Duodenal mucosa (tissue), 2 donors: ENCODE measurements around the gene RIN3.

ENCODE experiments used
- H3K27ac ChIP-seq: one replicate; pipeline ENCODE4 v1.7.0; 2013; ENCODE audit warnings: low read depth, low read length
- H3K27me3 ChIP-seq, 2 donors: one replicate each; pipeline ENCODE4 v1.7.0; 2013; ENCODE audit warnings: low read length in 2 of 2, control low read depth in 1 of 2; ENCODE audit not compliant: insufficient read depth in 2 of 2, control insufficient read depth in 1 of 2
- H3K36me3 ChIP-seq, 2 donors: one replicate each; pipeline ENCODE4 v1.7.0; 2013; ENCODE audit warnings: low read length in 2 of 2, control low read depth in 1 of 2; ENCODE audit not compliant: insufficient read depth in 2 of 2, control insufficient read depth in 1 of 2
- H3K4me1 ChIP-seq, 2 donors: one replicate each; pipeline ENCODE4 v1.7.0; 2013; ENCODE audit warnings: low read length in 2 of 2, control low read depth in 1 of 2; ENCODE audit not compliant: insufficient read depth in 2 of 2, control insufficient read depth in 1 of 2
- H3K4me3 ChIP-seq, 2 donors: one replicate each; pipeline ENCODE4 v1.7.0; 2013; ENCODE audit warnings: low read length in 2 of 2, low read depth in 1 of 2
- H3K9ac ChIP-seq, 2 donors: one replicate each; pipeline ENCODE4 v1.7.0; 2013; ENCODE audit warnings: low read length in 2 of 2, low read depth in 1 of 2
- H3K9me3 ChIP-seq, 2 donors: one replicate each; pipeline ENCODE4 v1.7.0; 2013; ENCODE audit warnings: low read length in 2 of 2, control low read depth in 1 of 2; ENCODE audit not compliant: control insufficient read depth in 1 of 2

RIN3 gene

GRCh38 chr14:92644171-92644969, 130.8 kb downstream of the RIN3 start:
- peaks cover 6% of the 10 kb centered on the region in 2 donors for H3K9me3 ChIP-seq
- H3K27me3 ChIP-seq = no peaks in the 10 kb centered on the region
- H3K9ac ChIP-seq = no peak overlapping the region
- H3K4me1 ChIP-seq = peaks cover 13 to 20% of the 10 kb centered on the region in 2 donors
- no peak overlapping the region for H3K4me3 ChIP-seq
- H3K27ac ChIP-seq = no peak overlapping the region
- H3K36me3 ChIP-seq = peaks cover 5 to 24% of the 10 kb centered on the region in 2 donors

- Histone ChIP-seq H3K27me3 (no peaks in the 10 kb centered on the region), H3K9me3 (peaks cover 6% of the 10 kb centered on the region in 2 donors), H3K36me3 (peaks cover 5 to 24% of the 10 kb centered on the region in 2 donors), H3K27ac (no peak overlapping the region), H3K4me3 (no peak overlapping the region), H3K4me1 (peaks cover 13 to 20% of the 10 kb centered on the region in 2 donors), H3K9ac (no peak overlapping the region)
These were observed 131.5 kb downstream of the RIN3 start for GRCh38 chr14:92644970-92645515.

DNA sequence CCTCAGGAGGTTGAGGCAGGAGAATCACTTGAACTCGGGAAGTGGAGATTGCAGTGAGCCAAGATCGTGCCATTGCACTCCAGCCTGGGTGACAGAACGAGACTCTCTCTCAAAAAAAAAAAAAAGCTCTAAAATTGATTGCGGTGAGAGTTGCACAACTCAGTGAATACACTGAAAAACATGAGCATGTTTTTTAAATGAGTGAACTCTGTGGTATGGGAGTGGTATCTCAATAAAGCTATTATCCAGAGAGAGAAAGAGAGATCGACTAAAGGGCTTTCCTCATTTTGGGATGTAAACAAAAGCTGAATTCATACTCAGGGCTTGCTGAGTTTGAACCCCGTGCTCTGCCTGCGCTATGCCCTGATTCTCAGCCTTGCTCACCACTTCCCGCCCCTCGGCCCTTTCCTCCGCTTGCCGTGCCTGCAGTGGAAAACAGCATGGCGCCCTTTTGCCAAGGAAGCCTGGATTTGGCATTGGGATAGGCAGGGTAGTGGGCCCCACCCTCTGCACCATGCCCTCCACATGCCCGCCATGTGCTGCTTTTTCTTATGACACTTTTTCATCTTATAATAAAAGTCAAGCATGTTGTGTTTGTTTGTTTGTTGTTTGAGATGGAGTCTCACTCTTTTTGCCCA, 132.4 kb downstream of the RIN3 start:
- Histone ChIP-seq H3K4me1 (peaks cover 22 to 29% of the 10 kb centered on the region in 2 donors), H3K27ac (no peak overlapping the region), H3K9ac (no peak overlapping the region), H3K36me3 (peaks cover 5 to 28% of the 10 kb centered on the region in 2 donors), H3K9me3 (peaks cover 6% of the 10 kb centered on the region in 2 donors), H3K27me3 (no peaks in the 10 kb centered on the region), H3K4me3 (no peak overlapping the region)

DNA sequence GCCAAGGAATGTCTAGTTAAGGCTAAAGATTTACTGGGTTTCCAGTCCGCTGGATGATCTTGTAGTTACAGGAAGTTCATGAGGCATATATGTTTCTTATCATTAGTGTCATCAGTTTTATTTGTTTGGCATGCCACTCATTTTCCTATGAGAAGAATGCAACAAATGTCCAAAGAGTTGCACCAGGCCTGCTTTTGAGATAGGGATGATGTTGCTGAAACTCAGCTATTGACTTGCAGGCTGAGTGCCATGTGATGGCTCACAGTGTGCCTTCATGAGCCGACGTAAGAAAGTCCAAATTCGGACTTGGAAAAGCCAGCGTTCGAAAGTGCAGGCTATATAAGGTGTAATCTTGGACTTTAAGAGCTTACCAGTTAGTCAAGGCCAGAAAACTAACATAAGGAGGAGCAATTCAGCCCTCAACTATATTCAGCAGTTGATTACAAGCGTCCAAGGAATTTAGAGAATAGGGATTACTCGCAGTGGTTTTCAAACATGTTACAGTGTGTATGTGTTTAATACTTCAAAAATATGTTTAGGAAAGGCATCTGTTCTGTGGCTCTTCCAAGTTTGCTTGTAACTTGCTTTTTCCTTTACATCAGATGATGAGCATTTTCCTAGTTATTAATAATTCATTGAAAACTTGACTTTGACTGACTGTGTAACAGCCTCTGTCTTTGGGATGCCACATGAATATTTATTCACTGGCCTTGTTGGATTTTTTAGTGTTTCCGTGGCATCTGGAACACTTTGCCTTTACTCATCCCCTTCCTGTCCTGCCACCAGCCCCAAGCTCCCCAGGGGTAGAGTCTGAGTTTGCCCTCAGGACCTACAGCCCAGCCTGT, 133.6 kb downstream of the RIN3 start:
- Histone ChIP-seq H3K36me3 (peaks cover 5 to 24% of the 10 kb centered on the region in 2 donors), H3K27ac (peak overlapping the region; percentile 65)

GRCh38 chr14:92647797-92648279, 134.3 kb downstream of the RIN3 start:
- Histone ChIP-seq H3K4me3 (no peak overlapping the region), H3K4me1 (peaks cover 24 to 31% of the 10 kb centered on the region in 2 donors)

More for the DNA sequence above, 133.6 kb downstream of the RIN3 start:
- Histone ChIP-seq H3K4me3 (no peak overlapping the region), H3K27me3 (no peaks in the 10 kb centered on the region), H3K4me1 (peaks cover 24 to 31% of the 10 kb centered on the region in 2 donors), H3K9ac (no peak overlapping the region), H3K9me3 (peaks cover 6% of the 10 kb centered on the region in 2 donors)

GRCh38 chr14:92649066-92649465, 135.5 kb downstream of the RIN3 start:
- Histone ChIP-seq H3K9me3 (peaks cover 6% of the 10 kb centered on the region in 2 donors), H3K4me1 (peaks cover 24 to 31% of the 10 kb centered on the region in 2 donors), H3K4me3 (no peak overlapping the region), H3K27me3 (no peaks in the 10 kb centered on the region), H3K27ac (no peak overlapping the region), H3K9ac (no peak overlapping the region), H3K36me3 (peaks cover 6 to 23% of the 10 kb centered on the region in 2 donors)

More at GRCh38 chr14:92647797-92648279, 134.3 kb downstream of the RIN3 start:
- no peaks in the 10 kb centered on the region for H3K27me3 ChIP-seq
- peak overlapping the region; percentile 65 for H3K27ac ChIP-seq
- no peak overlapping the region for H3K9ac ChIP-seq
- peaks cover 6% of the 10 kb centered on the region in 2 donors for H3K9me3 ChIP-seq
- peaks cover 8 to 26% of the 10 kb centered on the region in 2 donors for H3K36me3 ChIP-seq

GRCh38 chr14:92649934-92650545, 136.5 kb downstream of the RIN3 start:
- Histone ChIP-seq H3K4me1 (peaks cover 24 to 31% of the 10 kb centered on the region in 2 donors), H3K27ac (peak overlapping the region; percentile 69), H3K9me3 (peaks cover 4% of the 10 kb centered on the region in 2 donors), H3K27me3 (no peaks in the 10 kb centered on the region), H3K36me3 (peaks cover 3 to 15% of the 10 kb centered on the region in 2 donors), H3K9ac (no peak overlapping the region), H3K4me3 (no peak overlapping the region)

DNA sequence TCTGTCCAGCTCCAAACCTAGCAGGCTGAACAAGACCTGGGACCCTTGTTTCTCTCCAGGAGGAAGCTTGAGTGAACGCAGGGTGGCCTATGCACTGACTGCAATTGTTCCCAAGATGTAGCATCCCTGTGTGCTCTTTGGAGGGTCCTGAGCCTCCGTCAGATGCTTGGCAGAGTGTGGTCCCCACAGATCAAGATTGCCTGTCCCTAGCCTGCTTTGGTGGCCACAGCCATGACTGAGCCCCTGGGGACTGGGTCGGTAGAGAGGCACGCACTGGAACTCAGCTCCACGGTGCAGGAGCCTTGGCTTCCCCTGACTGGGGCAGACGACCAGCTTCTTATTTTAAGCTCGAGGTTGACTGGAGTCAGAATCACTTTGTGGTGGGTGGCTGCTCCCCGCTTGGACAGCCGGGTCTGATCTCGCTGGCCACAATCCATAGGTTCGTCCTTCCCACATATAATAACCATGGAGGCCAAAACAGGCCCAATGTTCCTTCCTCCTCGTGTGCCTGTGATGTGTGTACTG, 137.1 kb downstream of the RIN3 start:
- peak overlapping the region; percentile 34 for H3K27ac ChIP-seq
- H3K9ac ChIP-seq = peak overlapping the region in 1 of 2 donors; percentile 6
- peaks cover 24 to 31% of the 10 kb centered on the region in 2 donors for H3K4me1 ChIP-seq
- H3K27me3 ChIP-seq = no peaks in the 10 kb centered on the region
- no peaks in the 10 kb centered on the region for H3K9me3 ChIP-seq
- H3K4me3 ChIP-seq = no peak overlapping the region
- peaks cover 3 to 16% of the 10 kb centered on the region in 2 donors for H3K36me3 ChIP-seq

- peak overlapping the region; percentile 34 for H3K27ac ChIP-seq
- H3K36me3 ChIP-seq = peaks cover 3 to 21% of the 10 kb centered on the region in 2 donors
- no peaks in the 10 kb centered on the region for H3K9me3 ChIP-seq
- H3K4me3 ChIP-seq = no peak overlapping the region
- no peaks in the 10 kb centered on the region for H3K27me3 ChIP-seq
- peaks cover 20 to 27% of the 10 kb centered on the region in 2 donors for H3K4me1 ChIP-seq
- H3K9ac ChIP-seq = peak overlapping the region in 1 of 2 donors; percentile 6
These were observed 137.7 kb downstream of the RIN3 start for GRCh38 chr14:92651106-92651757.
